Measurements from ENCODE around the gene DLG5.

Gene DLG5

GRCh38 chr10:77840636-77841035 lies 85.9 kb downstream of the DLG5 start:
- DNase-seq = no peak

- no peak for DNase-seq
Observed at GRCh38 chr10:77837925-77838595, 88.5 kb downstream of the DLG5 start.

DNA sequence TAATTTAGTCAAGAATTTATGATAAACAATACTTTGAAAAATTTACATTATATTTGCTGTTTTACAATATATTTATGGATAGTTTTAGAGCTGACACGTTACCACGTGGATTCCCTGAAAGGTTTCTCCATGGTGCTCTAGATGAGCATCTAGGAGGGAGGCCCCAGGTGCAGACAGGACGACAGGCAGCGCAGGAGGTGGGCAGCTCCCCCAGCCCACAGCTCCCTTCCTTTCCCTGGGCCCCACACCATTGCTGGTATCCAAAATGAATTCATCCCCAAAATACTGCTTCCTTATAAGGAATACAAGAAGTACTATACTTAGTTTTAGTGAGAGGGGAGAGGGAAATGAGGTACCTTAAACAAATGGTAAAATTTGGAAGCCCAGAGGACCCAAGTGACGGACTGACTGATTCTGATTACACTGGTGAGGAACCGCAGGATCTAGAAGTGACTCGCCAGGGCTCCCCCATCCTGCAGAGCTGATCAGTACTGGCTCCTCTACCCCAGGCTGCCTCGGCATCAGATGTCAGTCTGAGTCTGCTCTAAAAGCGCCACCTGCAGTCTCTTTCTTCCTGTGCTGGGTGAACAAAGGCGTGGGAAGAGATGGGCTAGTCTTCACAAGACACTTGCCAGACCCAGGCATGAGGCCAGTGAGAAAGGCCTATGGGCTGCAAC lies 89.2 kb downstream of the DLG5 start:
- peak; percentile 13 for DNase-seq

DNA sequence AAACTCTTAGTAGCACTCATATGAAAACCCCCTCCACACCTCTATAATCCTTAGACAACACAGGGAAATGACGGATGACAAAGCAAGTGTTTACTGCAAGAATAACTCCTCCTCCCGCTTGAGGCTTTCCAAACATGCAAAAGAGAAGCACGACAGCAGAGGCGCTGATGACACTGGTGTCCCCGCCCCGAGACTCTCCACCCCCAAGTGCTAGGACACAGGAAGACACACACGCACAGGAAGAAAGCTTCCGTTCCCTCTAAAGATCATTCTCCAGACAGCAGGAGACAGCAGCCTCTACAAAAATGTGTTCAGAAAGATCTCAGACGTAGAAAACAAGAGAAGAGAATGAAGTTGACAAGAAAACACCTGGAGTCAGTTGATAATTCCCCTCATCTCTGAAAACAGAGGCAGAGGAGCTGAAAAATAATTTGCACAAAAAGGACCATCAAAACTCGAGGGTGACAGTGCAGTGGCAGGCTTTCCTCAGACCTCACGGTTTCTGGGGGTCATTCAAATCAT lies 90.2 kb downstream of the DLG5 start:
- peak; percentile 20 for DNase-seq

- no peak for DNase-seq
Observed at GRCh38 chr10:77835669-77836086, 90.9 kb downstream of the DLG5 start.

- no peak for DNase-seq
Observed at GRCh38 chr10:77834943-77835668, 91.4 kb downstream of the DLG5 start.

- no peak for DNase-seq
Observed at GRCh38 chr10:77834540-77834939, 92.0 kb downstream of the DLG5 start.

DNA sequence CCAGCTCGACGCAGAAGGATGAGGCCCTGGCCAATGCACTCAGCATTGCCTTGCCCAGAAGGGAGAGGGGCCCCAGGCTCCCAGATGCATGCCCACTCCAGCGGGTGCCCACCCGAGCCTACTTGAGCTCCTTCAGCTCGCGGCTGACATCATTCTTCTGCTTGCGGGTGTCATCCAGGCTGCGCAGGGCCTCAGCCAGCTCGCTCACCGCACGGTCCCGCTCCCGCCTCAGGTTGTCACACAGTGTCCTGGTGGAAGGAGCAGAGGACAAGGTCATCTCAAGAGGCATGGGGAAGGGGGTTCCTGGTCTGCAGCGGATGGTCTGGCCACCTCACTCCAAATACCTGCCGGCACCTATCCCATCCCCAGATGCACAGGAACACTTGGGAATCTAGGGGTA lies 92.8 kb downstream of the DLG5 start:
- DNase-seq = no peak

DNA sequence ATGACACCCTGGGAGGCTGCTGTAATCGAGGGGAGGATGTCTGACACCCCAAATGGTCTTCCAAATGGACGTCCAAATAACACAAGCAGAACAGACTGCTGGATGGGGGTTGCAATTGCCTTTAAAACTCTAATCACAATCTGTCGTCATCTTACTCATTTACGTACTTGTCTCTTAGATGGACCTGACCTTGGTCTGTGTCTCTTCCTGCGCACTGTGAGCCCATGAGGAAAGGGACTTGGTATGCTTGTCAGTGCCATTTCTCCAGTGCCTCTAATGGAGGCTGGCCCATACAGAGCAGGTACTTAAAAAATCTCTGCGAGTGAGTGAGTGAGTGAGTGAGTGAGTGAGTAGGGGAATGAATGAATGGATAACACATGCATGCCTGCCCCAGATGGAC lies 93.3 kb downstream of the DLG5 start:
- no peak for DNase-seq

DNA sequence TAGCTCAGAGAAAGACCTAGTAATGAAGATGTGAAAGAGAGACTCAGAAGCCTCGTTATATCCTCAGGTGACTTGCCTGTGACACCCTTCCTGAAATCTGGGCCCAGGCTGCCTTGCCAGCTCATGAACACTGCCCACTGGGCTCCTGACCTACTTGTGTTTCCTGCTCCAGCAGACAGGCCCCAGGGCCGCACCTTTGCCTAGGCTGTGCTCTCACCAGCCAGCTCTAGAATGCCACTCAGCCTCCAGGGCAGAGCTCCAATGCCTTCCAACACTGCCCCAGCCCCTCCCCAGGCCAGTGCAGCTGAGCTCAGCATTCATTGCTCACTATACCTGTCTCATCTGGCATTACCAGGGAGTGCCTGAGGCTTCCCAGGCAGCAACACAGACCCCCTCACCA lies 94.3 kb downstream of the DLG5 start:
- DNase-seq = no peak

DNA sequence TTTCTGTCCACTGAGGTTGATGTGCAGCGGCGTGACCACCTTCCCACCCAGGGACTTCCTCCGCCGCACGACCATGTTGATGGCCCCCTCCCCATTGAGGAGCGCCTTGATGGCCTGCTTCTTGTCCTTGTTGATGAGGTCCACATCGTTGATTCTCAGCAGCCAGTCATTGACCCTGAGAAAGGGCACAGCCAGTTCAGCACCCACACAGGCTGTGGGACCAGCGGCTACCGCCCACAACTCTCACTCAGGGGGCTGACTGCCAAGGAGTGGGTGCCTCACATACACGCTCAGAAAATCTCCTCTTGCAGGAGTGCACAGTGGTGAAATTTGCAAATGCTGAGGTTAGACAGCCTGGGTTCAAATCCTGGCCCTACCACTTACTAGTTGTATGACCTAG lies 97.2 kb downstream of the DLG5 start:
- DNase-seq = no peak

- no peak for DNase-seq
Observed at GRCh38 chr10:77828377-77828776, 98.2 kb downstream of the DLG5 start.

DNA sequence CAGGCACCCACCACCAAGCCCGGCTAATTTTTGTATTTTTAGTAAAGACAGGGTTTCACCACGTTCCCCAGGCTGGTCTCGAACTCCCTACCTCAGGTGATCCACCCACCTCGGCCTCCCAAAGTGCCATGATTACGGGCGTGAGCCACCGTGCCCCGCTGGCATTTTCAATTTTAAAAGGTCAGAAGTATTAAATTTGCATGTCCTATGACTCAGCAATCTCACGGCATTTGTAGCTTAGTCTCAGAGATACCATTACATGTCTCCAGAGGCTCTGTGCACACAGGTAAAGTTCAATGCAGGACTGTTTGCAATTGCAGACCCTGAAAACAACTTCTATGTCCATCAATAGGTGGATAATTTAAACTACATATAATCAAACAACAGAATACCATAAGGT lies 99.2 kb downstream of the DLG5 start:
- DNase-seq = no peak

- DNase-seq = no peak
Observed at GRCh38 chr10:77825965-77826364, 100.6 kb downstream of the DLG5 start.

- no peak for DNase-seq
Observed at GRCh38 chr10:77824908-77825307, 101.6 kb downstream of the DLG5 start.

DNA sequence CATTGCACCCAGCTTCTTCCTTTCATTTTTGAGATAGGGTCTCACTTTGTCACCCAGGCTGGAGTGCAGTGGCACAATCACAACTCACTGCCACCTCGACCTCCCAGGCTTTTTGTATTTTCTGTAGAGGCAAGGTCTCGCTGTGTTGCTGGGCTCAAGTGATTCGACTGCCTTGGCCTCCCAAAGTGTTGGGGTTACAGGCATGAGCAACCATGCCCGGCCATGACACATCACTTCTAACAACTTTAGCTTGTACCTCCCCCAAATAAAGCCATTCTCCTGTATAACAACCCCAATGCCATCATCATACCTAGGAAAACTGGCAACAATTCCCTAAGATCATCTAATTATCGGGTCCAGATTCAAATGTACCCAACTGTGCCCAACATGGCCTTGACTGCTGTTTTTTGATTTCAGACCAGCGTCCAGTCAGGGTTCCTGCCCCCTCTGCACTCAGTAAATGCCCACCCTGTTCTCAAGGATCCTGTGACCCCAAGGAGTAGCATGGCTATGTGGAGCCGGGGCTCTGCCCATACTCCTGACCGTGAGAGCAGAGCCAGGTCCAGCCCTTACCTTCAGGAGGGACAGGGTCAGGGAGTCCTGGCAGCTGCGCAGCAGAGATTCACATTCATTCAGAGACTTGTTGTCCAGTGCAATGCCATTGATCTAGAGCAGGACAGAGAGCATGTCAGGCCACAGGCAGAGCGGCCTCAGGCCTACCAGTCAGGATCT lies 102.6 kb downstream of the DLG5 start:
- DNase-seq = no peak

DNA sequence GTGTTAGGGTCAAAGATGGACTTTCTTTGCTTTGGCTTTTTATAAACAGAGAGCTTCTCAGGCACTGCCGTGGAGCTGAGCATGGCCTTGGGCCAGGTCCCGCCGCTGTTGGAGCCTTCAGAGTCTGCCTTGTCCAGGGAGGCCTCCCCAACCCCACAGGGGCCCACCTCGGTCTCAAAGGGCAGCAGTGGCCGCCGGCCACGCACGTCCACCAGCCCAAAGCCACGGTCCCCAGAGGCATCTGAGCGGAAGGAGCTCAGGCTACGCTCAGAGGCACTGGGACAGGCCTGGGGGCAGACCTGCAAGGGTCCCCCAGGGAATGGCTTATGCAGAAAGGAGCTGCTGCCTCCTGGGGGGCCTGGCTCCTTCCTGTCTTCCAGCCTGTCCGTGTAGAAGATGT lies 105.0 kb downstream of the DLG5 start:
- no peak for DNase-seq

DNA sequence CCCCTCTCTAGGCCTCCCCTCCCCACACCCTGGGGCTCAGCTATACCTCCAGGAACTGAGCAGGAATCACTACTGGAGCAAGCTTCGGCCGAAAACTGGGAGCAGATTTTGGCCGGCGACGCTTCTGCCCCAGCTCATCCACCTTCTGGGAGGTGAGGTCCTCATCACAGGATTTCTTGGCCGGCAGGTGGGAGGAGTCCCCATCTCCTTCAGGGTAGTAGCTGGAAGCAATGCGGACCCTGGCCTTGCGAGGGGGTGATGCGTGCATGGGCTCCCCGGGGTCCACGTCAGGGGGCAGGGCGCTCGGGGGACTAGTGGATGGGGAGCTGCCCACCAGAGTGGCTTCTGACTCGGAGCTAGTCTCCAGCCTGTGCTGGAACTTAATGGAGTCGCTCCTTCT lies 105.5 kb downstream of the DLG5 start:
- no peak for DNase-seq

GRCh38 chr10:77820349-77820748 lies 106.2 kb downstream of the DLG5 start:
- no peak for DNase-seq

GRCh38 chr10:77819210-77820112 lies 107.1 kb downstream of the DLG5 start:
- no peak for DNase-seq

DNA sequence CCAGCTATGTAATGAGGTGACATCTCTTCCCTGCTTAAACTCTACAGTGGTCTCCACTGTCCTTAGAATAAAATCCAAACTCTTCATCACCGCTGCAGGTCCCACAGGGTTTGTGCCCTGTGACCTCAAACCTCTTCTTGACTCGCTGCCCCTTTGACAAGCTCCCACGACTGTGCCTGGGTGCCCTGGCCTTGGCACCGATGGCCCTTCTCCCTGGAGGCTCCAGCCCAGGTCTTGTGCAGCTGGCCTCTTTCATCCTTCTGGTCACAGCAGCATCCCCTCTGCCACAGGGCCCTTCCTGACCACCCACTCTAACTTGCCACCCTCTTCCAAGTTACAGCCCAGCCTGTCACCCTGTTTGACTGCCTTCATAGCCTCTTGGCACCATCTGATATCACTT lies 108.2 kb downstream of the DLG5 start:
- DNase-seq = no peak

- no peak for DNase-seq
Observed at GRCh38 chr10:77817541-77817940, 109.0 kb downstream of the DLG5 start.
